Activated CD8-positive, alpha-beta T cell treated with anti-CD3 and anti-CD28 coated beads, Interleukin-2, amount 10 ng/mL, durations not matched to agents 7 days and 5 days (primary cell): ENCODE measurements around the gene JMJD1C. TPM values are rescaled to one million over a fixed set of nuclear protein-coding genes. Genes with fewer than 3 reads are reported as not detected.
"Not testable (repeated sequence)": the region's sequence is repeated elsewhere in the genome, so short reads cannot be mapped to it uniquely, and the experiment has no call there.

ENCODE experiments used
- ATAC-seq: fragments of 150-1000 bp; cut with Tn5 transposase; one replicate; pipeline ENCODE4 v1.10.0; 2021; ENCODE audit warnings: moderate library complexity
- CTCF ChIA-PET: fragments of 350-600 bp; sonication (Branson Sonifier 250); formaldehyde crosslinking; loops from one replicate; lab custom pipeline; 2021; ENCODE audit warnings: antibody characterized with exemption; lab: Charles Lee
- POLR2A ChIA-PET: fragments of 350-600 bp; sonication (Branson Sonifier 250); formaldehyde crosslinking; loops from one replicate; lab custom pipeline; 2021; ENCODE audit warnings: antibody characterized with exemption; lab: Charles Lee
- DNase-seq: peaks from one replicate; pipeline ENCODE4 v3.0.0-alpha.2; 2020
- H3K27ac Mint-ChIP-seq: one replicate; pipeline ENCODE4 v1.8.0; 2021; ENCODE audit warnings: mild to moderate bottlenecking, mixed read lengths
- H3K27me3 Mint-ChIP-seq: one replicate; pipeline ENCODE4 v1.8.0; 2021; ENCODE audit warnings: low read depth, mixed read lengths
- H3K36me3 Mint-ChIP-seq: one replicate; pipeline ENCODE4 v1.8.0; 2021; ENCODE audit warnings: low read depth, mixed read lengths
- H3K4me1 Mint-ChIP-seq: one replicate; pipeline ENCODE4 v1.8.0; 2021; ENCODE audit warnings: low read depth, mixed read lengths
- H3K4me3 Mint-ChIP-seq: one replicate; pipeline ENCODE4 v1.8.0; 2021; ENCODE audit warnings: mild to moderate bottlenecking, mixed read lengths
- H3K9me3 Mint-ChIP-seq: one replicate; pipeline ENCODE4 v1.8.0; 2022; ENCODE audit warnings: mixed read lengths; ENCODE audit not compliant: insufficient read depth
- total RNA-seq, 2 experiments: library from RNA; stranded (reverse); gene quantifications; one replicate each; pipeline ENCODE4 v1.2.3, GENCODE V29; 2021

Gene JMJD1C
- total RNA-seq, 2 experiments from 2014 or later, result 63.0 to 65.1 TPM

- no peak for DNase-seq
- Mint-ChIP-seq H3K9me3 (no peaks in the 10 kb centered on the region), H3K36me3 (peaks cover 3% of the 10 kb centered on the region), H3K4me1 (no peaks in the 10 kb centered on the region), H3K27me3 (no peaks in the 10 kb centered on the region), H3K27ac (no peak overlapping the region), H3K4me3 (no peak overlapping the region)
- CTCF ChIA-PET, result interaction anchor here (1.6 kb wide), 1 partner anchor 9 kb away, joined by 4 read pairs; no protein-coding TSS in a partner anchor
- no peak for ATAC-seq
- POLR2A ChIA-PET, result no interaction called here
These were observed 165.0 kb downstream of the JMJD1C start for GRCh38 chr10:63300801-63301200.

GRCh38 chr10:63297941-63298340, 167.8 kb downstream of the JMJD1C start:
- ATAC-seq (no peak), DNase-seq (no peak)
- no peak overlapping the region for H3K27ac Mint-ChIP-seq
- peaks cover 1% of the 10 kb centered on the region for H3K36me3 Mint-ChIP-seq
- no peaks in the 10 kb centered on the region for H3K27me3 Mint-ChIP-seq
- H3K4me3 Mint-ChIP-seq, result no peak overlapping the region
- ChIA-PET POLR2A (no interaction called here), CTCF (interaction anchor here (0.6 kb wide), 1 partner anchor 116 kb away, joined by 3 read pairs; no protein-coding TSS in a partner anchor)
- H3K9me3 Mint-ChIP-seq, result no peaks in the 10 kb centered on the region
- no peaks in the 10 kb centered on the region for H3K4me1 Mint-ChIP-seq

DNA sequence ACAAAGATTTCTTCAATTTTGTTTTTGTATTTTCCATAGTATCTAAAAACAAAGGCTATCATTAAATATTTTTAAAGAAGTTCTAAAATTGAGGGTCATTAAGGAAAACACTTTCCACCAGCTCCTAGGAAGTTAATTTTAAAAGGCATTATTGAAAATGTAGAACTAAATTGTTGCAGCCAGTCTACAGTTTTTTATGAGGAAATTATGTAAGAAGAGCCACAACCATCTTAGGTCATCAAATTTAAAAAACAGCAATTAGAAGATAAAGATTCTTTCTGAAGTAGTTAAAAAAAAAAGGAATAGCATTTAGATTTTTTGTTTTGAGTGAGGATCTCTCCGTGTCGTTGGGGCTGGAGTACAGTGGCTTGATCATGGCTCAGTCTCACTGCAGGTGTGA, 171.0 kb downstream of the JMJD1C start:
- ATAC-seq, result no peak
- no peak overlapping the region for H3K27ac Mint-ChIP-seq
- no peaks in the 10 kb centered on the region for H3K9me3 Mint-ChIP-seq
- DNase-seq, result no peak
- no peak overlapping the region for H3K4me3 Mint-ChIP-seq
- H3K36me3 Mint-ChIP-seq, result no peaks in the 10 kb centered on the region
- POLR2A ChIA-PET, result no interaction called here
- H3K27me3 Mint-ChIP-seq, result no peaks in the 10 kb centered on the region
- CTCF ChIA-PET, result no interaction called here
- no peaks in the 10 kb centered on the region for H3K4me1 Mint-ChIP-seq

GRCh38 chr10:63292847-63293246, 172.9 kb downstream of the JMJD1C start:
- ATAC-seq, H3K27ac Mint-ChIP-seq, H3K4me1 Mint-ChIP-seq, CTCF ChIA-PET, H3K36me3 Mint-ChIP-seq, H3K27me3 Mint-ChIP-seq, DNase-seq, POLR2A ChIA-PET, H3K4me3 Mint-ChIP-seq, H3K9me3 Mint-ChIP-seq: not testable (repeated sequence)

GRCh38 chr10:63288170-63288569, 177.6 kb downstream of the JMJD1C start:
- DNase-seq (no peak), ATAC-seq (no peak)
- peaks cover 6% of the 10 kb centered on the region for H3K4me1 Mint-ChIP-seq
- no peaks in the 10 kb centered on the region for H3K9me3 Mint-ChIP-seq
- ChIA-PET POLR2A (no interaction called here), CTCF (no interaction called here)
- H3K4me3 Mint-ChIP-seq, result no peak overlapping the region
- H3K36me3 Mint-ChIP-seq, result no peaks in the 10 kb centered on the region
- H3K27me3 Mint-ChIP-seq, result no peaks in the 10 kb centered on the region
- no peak overlapping the region for H3K27ac Mint-ChIP-seq

- DNase-seq (no peak), ATAC-seq (no peak)
- Mint-ChIP-seq H3K4me3 (no peak overlapping the region), H3K9me3 (peaks cover 4% of the 10 kb centered on the region), H3K27me3 (no peaks in the 10 kb centered on the region), H3K27ac (no peak overlapping the region), H3K36me3 (peaks cover 3% of the 10 kb centered on the region), H3K4me1 (peaks cover 6% of the 10 kb centered on the region)
- CTCF ChIA-PET, result interaction anchor here (1.0 kb wide), 2 partner anchors 10 to 13 kb away, joined by 3 read pairs; no protein-coding TSS in a partner anchor
- POLR2A ChIA-PET, result no interaction called here
These were observed 179.0 kb downstream of the JMJD1C start for GRCh38 chr10:63286754-63287264.

DNA sequence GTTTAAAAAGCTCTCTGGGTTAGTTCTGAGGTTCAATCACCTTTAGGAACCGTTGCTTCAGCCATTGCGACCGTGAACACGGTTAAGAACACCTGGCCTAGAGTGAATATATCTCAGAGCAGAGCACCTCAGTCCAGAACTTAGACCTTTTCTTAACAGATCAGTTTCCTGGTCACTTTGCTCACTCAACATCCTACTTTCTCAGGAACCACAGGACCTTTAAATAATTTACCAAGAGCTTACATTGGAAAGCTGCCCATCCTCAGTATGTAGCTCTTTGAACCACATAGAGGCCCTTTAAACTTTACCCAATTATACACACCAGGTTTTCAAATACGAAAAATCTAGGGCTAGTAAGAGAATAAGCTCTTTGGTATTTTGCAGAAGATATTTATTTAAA, 179.4 kb downstream of the JMJD1C start:
- Mint-ChIP-seq H3K4me1 (peaks cover 6% of the 10 kb centered on the region), H3K36me3 (peaks cover 3% of the 10 kb centered on the region), H3K27ac (no peak overlapping the region), H3K9me3 (peaks cover 4% of the 10 kb centered on the region), H3K4me3 (no peak overlapping the region), H3K27me3 (no peaks in the 10 kb centered on the region)
- DNase-seq (no peak), ATAC-seq (no peak)
- POLR2A ChIA-PET, result no interaction called here
- CTCF ChIA-PET, result interaction anchor here (1.0 kb wide), 2 partner anchors 9 to 13 kb away, joined by 3 read pairs; no protein-coding TSS in a partner anchor

- POLR2A ChIA-PET, result interaction anchor here (2.6 kb wide), 1 partner anchor 15 kb away, joined by 12 read pairs; no protein-coding TSS in a partner anchor
- H3K27ac Mint-ChIP-seq, CTCF ChIA-PET, H3K9me3 Mint-ChIP-seq, H3K4me1 Mint-ChIP-seq, H3K36me3 Mint-ChIP-seq, H3K4me3 Mint-ChIP-seq, H3K27me3 Mint-ChIP-seq, ATAC-seq, DNase-seq: not testable (repeated sequence)
These were observed 181.9 kb downstream of the JMJD1C start for GRCh38 chr10:63283901-63284300.

DNA sequence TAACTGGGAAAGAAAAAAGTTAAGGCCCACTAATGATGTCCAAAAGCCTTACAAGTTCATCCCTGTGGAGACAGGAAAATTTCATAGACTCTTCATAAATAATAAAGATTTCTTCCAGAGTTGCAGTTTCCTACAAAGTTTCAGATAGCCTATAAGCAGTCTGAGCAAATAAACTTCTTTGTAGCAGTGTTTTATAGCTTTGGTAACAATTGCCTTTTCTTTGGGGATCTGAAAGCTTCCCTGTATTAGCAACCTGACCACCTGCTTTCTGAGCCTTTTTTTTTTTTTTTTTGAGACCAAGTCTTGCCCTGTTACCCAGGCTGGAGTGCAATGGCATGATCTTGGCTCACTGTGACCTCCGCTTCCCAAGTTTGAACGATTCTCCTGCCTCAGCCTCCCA, 182.7 kb downstream of the JMJD1C start:
- peaks cover 6% of the 10 kb centered on the region for H3K4me1 Mint-ChIP-seq
- ChIA-PET POLR2A (interaction anchor here (2.6 kb wide), 1 partner anchor 14 kb away, joined by 12 read pairs; no protein-coding TSS in a partner anchor), CTCF (no interaction called here)
- no peaks in the 10 kb centered on the region for H3K27me3 Mint-ChIP-seq
- no peak for ATAC-seq
- peaks cover 4% of the 10 kb centered on the region for H3K9me3 Mint-ChIP-seq
- peaks cover 6% of the 10 kb centered on the region for H3K36me3 Mint-ChIP-seq
- no peak overlapping the region for H3K27ac Mint-ChIP-seq
- no peak for DNase-seq
- H3K4me3 Mint-ChIP-seq, result no peak overlapping the region

GRCh38 chr10:63281967-63282366, 183.8 kb downstream of the JMJD1C start:
- Mint-ChIP-seq H3K27me3 (no peaks in the 10 kb centered on the region), H3K4me1 (peaks cover 6% of the 10 kb centered on the region), H3K4me3 (no peak overlapping the region), H3K27ac (no peak overlapping the region), H3K36me3 (peaks cover 6% of the 10 kb centered on the region), H3K9me3 (peaks cover 4% of the 10 kb centered on the region)
- no peak for ATAC-seq
- ChIA-PET POLR2A (interaction anchor here (0.6 kb wide), 1 partner anchor 166 kb away, joined by 3 read pairs; no protein-coding TSS in a partner anchor), CTCF (no interaction called here)
- no peak for DNase-seq

DNA sequence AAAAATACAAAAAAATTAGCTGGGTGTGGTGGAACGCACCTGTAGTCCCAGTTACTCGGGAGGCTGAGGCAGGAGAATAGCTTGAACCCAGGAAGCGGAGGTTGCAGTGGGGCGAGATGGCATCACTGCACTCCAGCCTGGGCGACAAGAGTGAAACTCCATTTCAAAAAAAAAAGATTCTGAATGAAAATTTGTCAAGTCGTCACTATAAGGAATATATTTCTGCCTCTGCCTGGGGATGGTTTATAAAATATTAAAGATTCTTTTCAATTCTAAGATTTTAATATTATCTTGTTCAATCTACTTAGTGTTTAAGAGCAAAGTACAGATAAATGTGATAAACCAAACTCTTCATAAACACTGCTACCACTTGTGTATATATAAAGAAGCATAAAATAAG, 185.4 kb downstream of the JMJD1C start:
- H3K36me3 Mint-ChIP-seq, result peaks cover 6% of the 10 kb centered on the region
- H3K9me3 Mint-ChIP-seq, result peaks cover 4% of the 10 kb centered on the region
- H3K4me1 Mint-ChIP-seq, result peaks cover 6% of the 10 kb centered on the region
- POLR2A ChIA-PET, result no interaction called here
- ATAC-seq (no peak), DNase-seq (no peak)
- no peaks in the 10 kb centered on the region for H3K27me3 Mint-ChIP-seq
- no peak overlapping the region for H3K27ac Mint-ChIP-seq
- CTCF ChIA-PET, result no interaction called here
- no peak overlapping the region for H3K4me3 Mint-ChIP-seq

DNA sequence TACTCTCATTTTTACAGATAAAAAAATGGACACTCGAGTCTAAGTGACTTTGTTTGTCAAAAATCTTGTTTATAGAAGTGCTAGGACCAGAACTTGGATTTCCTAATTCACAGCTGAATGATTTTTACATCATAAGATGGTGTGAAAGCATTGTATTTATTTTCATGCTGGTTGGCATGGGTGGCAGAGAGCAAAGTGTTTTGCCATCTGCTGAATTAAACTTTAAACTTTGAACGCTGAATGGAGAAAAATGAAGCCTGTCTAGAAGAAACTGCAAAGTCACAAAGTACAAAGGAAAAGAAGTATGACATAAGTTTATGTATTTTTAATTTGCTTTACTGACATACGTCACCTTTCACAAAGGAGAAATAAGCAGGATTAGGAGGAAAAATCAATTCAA, 190.7 kb downstream of the JMJD1C start:
- ATAC-seq, result no peak
- H3K4me1 Mint-ChIP-seq, result peaks cover 23% of the 10 kb centered on the region

More for the DNA sequence above, 190.7 kb downstream of the JMJD1C start:
- H3K27me3 Mint-ChIP-seq, result no peaks in the 10 kb centered on the region
- peaks cover 3% of the 10 kb centered on the region for H3K36me3 Mint-ChIP-seq
- ChIA-PET CTCF (interaction anchor here (0.9 to 2.5 kb wide), 4 partner anchors 12 to 247 kb away, joined by 3 to 6 read pairs (median 4); no protein-coding TSS in a partner anchor), POLR2A (no interaction called here)
- no peak overlapping the region for H3K27ac Mint-ChIP-seq
- H3K9me3 Mint-ChIP-seq, result no peaks in the 10 kb centered on the region
- DNase-seq, result no peak
- H3K4me3 Mint-ChIP-seq, result no peak overlapping the region
